ENCODE data around the gene RALGDS. TPM values are rescaled to one million over a fixed set of nuclear protein-coding genes. Genes with fewer than 3 reads are reported as not detected.

Gene RALGDS
- total and polyA plus RNA-seq, 2 donors (not counting 1 experiment from before 2014, with no cell fraction given): 62.4 to 88.0 TPM

GRCh38 chr9:133058550-133059320 lies 62.3 kb downstream of the RALGDS start:
- Histone ChIP-seq H3K9ac (ENCODE audit: low read length) (no peak overlapping the region), H3K27me3 (replicated peaks in 1 of 4; ENCODE audit: control extremely low read depth in 1 of 4, control insufficient read depth in 3 of 4, insufficient read depth in 4 of 4, low read length in 3 of 4) (no peaks in the 10 kb centered on the region), H4K20me1 (ENCODE audit: control insufficient read depth, insufficient read depth, low read length, poor library complexity, severe bottlenecking) (no peaks in the 10 kb centered on the region), H3K79me2 (ENCODE audit: control insufficient read depth, insufficient read depth, low read length) (no peaks in the 10 kb centered on the region), H3K9me3 (ENCODE audit: control extremely low read depth in 1 of 3, control insufficient read depth in 2 of 3, insufficient read depth in 1 of 3, low read length in 2 of 3) (no peaks in the 10 kb centered on the region), H2AFZ (ENCODE audit: insufficient read depth, low read depth, low read length, poor library complexity, severe bottlenecking) (no peak overlapping the region), H3K4me2 (replicated peaks; ENCODE audit: low read depth, low read length, poor library complexity, severe bottlenecking) (no peak overlapping the region), H3K4me1 (ENCODE audit: control insufficient read depth in 2 of 2, insufficient read depth in 2 of 2, low read length in 2 of 2) (peaks cover 9 to 28% of the 10 kb centered on the region in 2 donors), H3K27ac (ENCODE audit: low read length in 2 of 2) (no peak overlapping the region), H3K36me3 (replicated peaks in 1 of 2; ENCODE audit: control extremely low read depth in 1 of 2, control insufficient read depth in 1 of 2, extremely low read depth in 1 of 2, insufficient read depth in 2 of 2, low read length in 1 of 2) (peaks cover 0 to 27% of the 10 kb centered on the region in 2 experiments), H3K4me3 (ENCODE audit: control extremely low read depth in 1 of 5, extremely low read depth in 1 of 5, insufficient read depth in 1 of 5, low read depth in 2 of 5, low read length in 4 of 5) (no peak overlapping the region)
- ChIA-PET POLR2A (no interaction called here), CTCF (interaction anchor here (1.6 kb wide), 1 partner anchor 86 kb away, joined by 5 read pairs; no protein-coding TSS in a partner anchor)
- DNase-seq (no peak), ATAC-seq (ENCODE audit: low read depth) (no peak)
- peak overlapping the region; percentile 59 for H3K27ac Mint-ChIP-seq
- WGBS (ENCODE audit: insufficient coverage): 46% methylated on average over 9 of the region's 12 CpGs
- TF ChIP-seq CTCF (IDR thresholded peaks at IDR 0.05) (no peak), EZH2 (IDR thresholded peaks at IDR 0.05; ENCODE audit: borderline replicate concordance, insufficient read depth, low read depth, low read length, poor library complexity, severe bottlenecking) (no peak)
- no peaks in the 10 kb centered on the region for H3K9me3 Mint-ChIP-seq (ENCODE audit: insufficient read depth)
- intact Hi-C loops (cut with micrococcal nuclease): no loop called here
- H3K4me3 Mint-ChIP-seq: no peak overlapping the region
- no peaks in the 10 kb centered on the region for H3K27me3 Mint-ChIP-seq
- H3K4me1 Mint-ChIP-seq: peaks cover 19% of the 10 kb centered on the region

- Histone ChIP-seq H2AFZ (ENCODE audit: insufficient read depth, low read depth, low read length, poor library complexity, severe bottlenecking) (no peak overlapping the region), H3K27ac (ENCODE audit: low read length in 2 of 2) (no peak overlapping the region), H3K4me3 (ENCODE audit: control extremely low read depth in 1 of 5, extremely low read depth in 1 of 5, insufficient read depth in 1 of 5, low read depth in 2 of 5, low read length in 4 of 5) (no peak overlapping the region), H3K9me3 (ENCODE audit: control extremely low read depth in 1 of 3, control insufficient read depth in 2 of 3, insufficient read depth in 1 of 3, low read length in 2 of 3) (no peaks in the 10 kb centered on the region), H4K20me1 (ENCODE audit: control insufficient read depth, insufficient read depth, low read length, poor library complexity, severe bottlenecking) (no peaks in the 10 kb centered on the region), H3K79me2 (ENCODE audit: control insufficient read depth, insufficient read depth, low read length) (no peaks in the 10 kb centered on the region), H3K36me3 (replicated peaks in 1 of 2; ENCODE audit: control extremely low read depth in 1 of 2, control insufficient read depth in 1 of 2, extremely low read depth in 1 of 2, insufficient read depth in 2 of 2, low read length in 1 of 2) (peaks cover 0 to 33% of the 10 kb centered on the region in 2 experiments), H3K4me2 (replicated peaks; ENCODE audit: low read depth, low read length, poor library complexity, severe bottlenecking) (no peak overlapping the region), H3K4me1 (ENCODE audit: control insufficient read depth in 2 of 2, insufficient read depth in 2 of 2, low read length in 2 of 2) (peaks cover 9 to 28% of the 10 kb centered on the region in 2 donors), H3K9ac (ENCODE audit: low read length) (no peak overlapping the region), H3K27me3 (replicated peaks in 1 of 4; ENCODE audit: control extremely low read depth in 1 of 4, control insufficient read depth in 3 of 4, insufficient read depth in 4 of 4, low read length in 3 of 4) (no peaks in the 10 kb centered on the region)
- ATAC-seq (ENCODE audit: low read depth) (no peak), DNase-seq (no peak)
- H3K4me1 Mint-ChIP-seq: peaks cover 19% of the 10 kb centered on the region
- H3K27me3 Mint-ChIP-seq: no peaks in the 10 kb centered on the region
- H3K9me3 Mint-ChIP-seq (ENCODE audit: insufficient read depth): no peaks in the 10 kb centered on the region
- no peak overlapping the region for H3K4me3 Mint-ChIP-seq
- intact Hi-C loops (cut with micrococcal nuclease): no loop called here
- TF ChIP-seq CTCF (IDR thresholded peaks at IDR 0.05) (no peak), EZH2 (IDR thresholded peaks at IDR 0.05; ENCODE audit: borderline replicate concordance, insufficient read depth, low read depth, low read length, poor library complexity, severe bottlenecking) (no peak)
- CTCF ChIA-PET: interaction anchor here (1.6 kb wide), 1 partner anchor 86 kb away, joined by 5 read pairs; no protein-coding TSS in a partner anchor
- 91% methylated on average over 3 of the region's 7 CpGs for WGBS (ENCODE audit: insufficient coverage)
- H3K27ac Mint-ChIP-seq: no peak overlapping the region
- POLR2A ChIA-PET: no interaction called here
Observed at GRCh38 chr9:133058071-133058470, 63.0 kb downstream of the RALGDS start.
